ENCODE results near the gene TAX1BP3. TPM values are rescaled to one million over a fixed set of nuclear protein-coding genes. Genes with fewer than 3 reads are reported as not detected.
A peak's percentile ranks its signal among the peaks of the same experiment; 100 is the strongest.

TAX1BP3 gene
- total and polyA plus RNA-seq, 2 of the 13 experiments (the other 11 are each of a cell fraction or from before 2014, with no cell fraction given) = 16.7 to 45.1 TPM

DNA sequence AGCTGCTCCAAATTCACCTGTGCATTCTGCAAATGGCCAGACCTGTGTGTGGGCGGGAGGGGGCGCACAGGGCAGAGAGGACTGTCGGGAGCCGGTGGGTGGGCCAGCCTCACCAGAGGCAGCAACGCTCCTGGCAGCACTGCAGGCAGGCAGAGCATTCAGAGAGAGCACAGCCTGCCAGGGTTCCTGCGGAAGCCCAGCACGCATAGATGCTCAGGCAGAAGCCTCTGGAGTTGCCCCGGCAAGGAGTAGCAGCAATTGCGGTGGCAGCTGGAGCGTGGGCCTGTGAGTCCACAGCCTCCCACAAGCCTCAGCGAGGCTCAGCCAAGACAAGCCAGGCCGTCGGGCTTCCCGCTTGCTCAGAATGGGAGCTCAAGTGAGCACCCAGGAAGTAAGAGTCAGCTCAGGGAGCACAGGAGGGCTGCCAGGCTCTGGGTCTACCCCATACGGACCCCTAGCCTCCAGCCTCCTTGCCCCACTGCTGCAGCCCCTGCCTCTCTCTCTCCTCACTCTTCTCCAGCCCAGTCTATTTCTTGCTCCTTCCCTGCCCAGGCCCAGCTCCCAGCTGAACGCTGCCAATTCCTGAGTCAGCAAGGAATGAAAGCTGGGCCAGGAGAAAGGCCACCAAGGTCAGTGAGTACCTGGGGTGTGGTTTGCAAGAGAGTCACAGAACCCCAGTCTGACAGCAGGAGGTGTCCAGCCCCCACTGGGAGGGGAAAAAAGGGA, 9.9 kb upstream of the TAX1BP3 start (continued):
- TF ChIP-seq, protein P1, sequence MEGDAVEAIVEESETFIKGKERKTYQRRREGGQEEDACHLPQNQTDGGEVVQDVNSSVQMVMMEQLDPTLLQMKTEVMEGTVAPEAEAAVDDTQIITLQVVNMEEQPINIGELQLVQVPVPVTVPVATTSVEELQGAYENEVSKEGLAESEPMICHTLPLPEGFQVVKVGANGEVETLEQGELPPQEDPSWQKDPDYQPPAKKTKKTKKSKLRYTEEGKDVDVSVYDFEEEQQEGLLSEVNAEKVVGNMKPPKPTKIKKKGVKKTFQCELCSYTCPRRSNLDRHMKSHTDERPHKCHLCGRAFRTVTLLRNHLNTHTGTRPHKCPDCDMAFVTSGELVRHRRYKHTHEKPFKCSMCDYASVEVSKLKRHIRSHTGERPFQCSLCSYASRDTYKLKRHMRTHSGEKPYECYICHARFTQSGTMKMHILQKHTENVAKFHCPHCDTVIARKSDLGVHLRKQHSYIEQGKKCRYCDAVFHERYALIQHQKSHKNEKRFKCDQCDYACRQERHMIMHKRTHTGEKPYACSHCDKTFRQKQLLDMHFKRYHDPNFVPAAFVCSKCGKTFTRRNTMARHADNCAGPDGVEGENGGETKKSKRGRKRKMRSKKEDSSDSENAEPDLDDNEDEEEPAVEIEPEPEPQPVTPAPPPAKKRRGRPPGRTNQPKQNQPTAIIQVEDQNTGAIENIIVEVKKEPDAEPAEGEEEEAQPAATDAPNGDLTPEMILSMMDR (CRISPR knock-in tag; IDR thresholded peaks at IDR 0.05) = peak; percentile 78
- no peak for TF ChIP-seq SOX6 (IDR thresholded peaks at IDR 0.05)
- TF ChIP-seq SOX6 (CRISPR knock-in tag; IDR thresholded peaks at IDR 0.05) = 0 out of 2 replicates have a peak, but pooled peaks have one; percentile 21
- TF ChIP-seq, protein P2, sequence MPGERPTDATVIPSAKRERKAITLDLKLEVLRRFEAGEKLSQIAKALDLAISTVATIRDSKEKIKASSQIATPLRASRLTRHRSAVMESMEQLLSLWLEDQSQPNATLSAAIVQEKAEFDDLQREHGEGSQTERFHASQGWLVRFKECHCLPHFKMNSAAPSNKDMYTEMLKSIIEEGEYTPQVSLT (CRISPR knock-in tag; IDR thresholded peaks at IDR 0.05; ENCODE audit: borderline replicate concordance, low read depth) = no peak
- TF ChIP-seq GZF1 (CRISPR knock-in tag; IDR thresholded peaks at IDR 0.05) = 0 out of 2 replicates have a peak, but pooled peaks have one; percentile 28
- no peak for TF ChIP-seq ZNF224 (CRISPR knock-in tag; IDR thresholded peaks at IDR 0.05)
- TF ChIP-seq, protein P3, sequence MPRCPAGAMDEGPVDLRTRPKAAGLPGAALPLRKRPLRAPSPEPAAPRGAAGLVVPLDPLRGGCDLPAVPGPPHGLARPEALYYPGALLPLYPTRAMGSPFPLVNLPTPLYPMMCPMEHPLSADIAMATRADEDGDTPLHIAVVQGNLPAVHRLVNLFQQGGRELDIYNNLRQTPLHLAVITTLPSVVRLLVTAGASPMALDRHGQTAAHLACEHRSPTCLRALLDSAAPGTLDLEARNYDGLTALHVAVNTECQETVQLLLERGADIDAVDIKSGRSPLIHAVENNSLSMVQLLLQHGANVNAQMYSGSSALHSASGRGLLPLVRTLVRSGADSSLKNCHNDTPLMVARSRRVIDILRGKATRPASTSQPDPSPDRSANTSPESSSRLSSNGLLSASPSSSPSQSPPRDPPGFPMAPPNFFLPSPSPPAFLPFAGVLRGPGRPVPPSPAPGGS (CRISPR knock-in tag; IDR thresholded peaks at IDR 0.05) = 0 out of 2 replicates have a peak, but pooled peaks have one; percentile 41
- TF ChIP-seq, protein P4, sequence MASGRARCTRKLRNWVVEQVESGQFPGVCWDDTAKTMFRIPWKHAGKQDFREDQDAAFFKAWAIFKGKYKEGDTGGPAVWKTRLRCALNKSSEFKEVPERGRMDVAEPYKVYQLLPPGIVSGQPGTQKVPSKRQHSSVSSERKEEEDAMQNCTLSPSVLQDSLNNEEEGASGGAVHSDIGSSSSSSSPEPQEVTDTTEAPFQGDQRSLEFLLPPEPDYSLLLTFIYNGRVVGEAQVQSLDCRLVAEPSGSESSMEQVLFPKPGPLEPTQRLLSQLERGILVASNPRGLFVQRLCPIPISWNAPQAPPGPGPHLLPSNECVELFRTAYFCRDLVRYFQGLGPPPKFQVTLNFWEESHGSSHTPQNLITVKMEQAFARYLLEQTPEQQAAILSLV (CRISPR knock-in tag; IDR thresholded peaks at IDR 0.05; ENCODE audit: borderline replicate concordance) = no peak
- no peak for TF ChIP-seq RFX1 (IDR thresholded peaks at IDR 0.05)
- TF ChIP-seq, protein P5, sequence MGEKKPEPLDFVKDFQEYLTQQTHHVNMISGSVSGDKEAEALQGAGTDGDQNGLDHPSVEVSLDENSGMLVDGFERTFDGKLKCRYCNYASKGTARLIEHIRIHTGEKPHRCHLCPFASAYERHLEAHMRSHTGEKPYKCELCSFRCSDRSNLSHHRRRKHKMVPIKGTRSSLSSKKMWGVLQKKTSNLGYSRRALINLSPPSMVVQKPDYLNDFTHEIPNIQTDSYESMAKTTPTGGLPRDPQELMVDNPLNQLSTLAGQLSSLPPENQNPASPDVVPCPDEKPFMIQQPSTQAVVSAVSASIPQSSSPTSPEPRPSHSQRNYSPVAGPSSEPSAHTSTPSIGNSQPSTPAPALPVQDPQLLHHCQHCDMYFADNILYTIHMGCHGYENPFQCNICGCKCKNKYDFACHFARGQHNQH (CRISPR knock-in tag; IDR thresholded peaks at IDR 0.05) = peak; percentile 48; the same call in 1 of the 2 replicates
- no peak for TF ChIP-seq FOXC1 (CRISPR knock-in tag; IDR thresholded peaks at IDR 0.05; ENCODE audit: borderline replicate concordance)
- TF ChIP-seq KAT8 (CRISPR knock-in tag; IDR thresholded peaks at IDR 0.05) = 0 out of 2 replicates have a peak, but pooled peaks have one; percentile 22
- peak; percentile 40; the same call in 1 of the 2 replicates for TF ChIP-seq RXRA (CRISPR knock-in tag; IDR thresholded peaks at IDR 0.05)
- TF ChIP-seq ARNT2 (CRISPR knock-in tag; IDR thresholded peaks at IDR 0.05; ENCODE audit: low read depth) = no peak
- TF ChIP-seq MAFK (conservative IDR thresholded peaks at IDR 0.05 in 1 of 2, IDR thresholded peaks at IDR 0.05 in 1 of 2; ENCODE audit: low read length in 2 of 2) = peak; percentile 70 to 74
- no peak for TF ChIP-seq SP5 (CRISPR knock-in tag; IDR thresholded peaks at IDR 0.05; ENCODE audit: borderline replicate concordance, low read depth)
- TF ChIP-seq ZNF83 (CRISPR knock-in tag; IDR thresholded peaks at IDR 0.05; ENCODE audit: borderline replicate concordance) = no peak
- TF ChIP-seq SOX5 (CRISPR knock-in tag; IDR thresholded peaks at IDR 0.05; ENCODE audit: borderline replicate concordance) = no peak
- TF ChIP-seq, protein P6, sequence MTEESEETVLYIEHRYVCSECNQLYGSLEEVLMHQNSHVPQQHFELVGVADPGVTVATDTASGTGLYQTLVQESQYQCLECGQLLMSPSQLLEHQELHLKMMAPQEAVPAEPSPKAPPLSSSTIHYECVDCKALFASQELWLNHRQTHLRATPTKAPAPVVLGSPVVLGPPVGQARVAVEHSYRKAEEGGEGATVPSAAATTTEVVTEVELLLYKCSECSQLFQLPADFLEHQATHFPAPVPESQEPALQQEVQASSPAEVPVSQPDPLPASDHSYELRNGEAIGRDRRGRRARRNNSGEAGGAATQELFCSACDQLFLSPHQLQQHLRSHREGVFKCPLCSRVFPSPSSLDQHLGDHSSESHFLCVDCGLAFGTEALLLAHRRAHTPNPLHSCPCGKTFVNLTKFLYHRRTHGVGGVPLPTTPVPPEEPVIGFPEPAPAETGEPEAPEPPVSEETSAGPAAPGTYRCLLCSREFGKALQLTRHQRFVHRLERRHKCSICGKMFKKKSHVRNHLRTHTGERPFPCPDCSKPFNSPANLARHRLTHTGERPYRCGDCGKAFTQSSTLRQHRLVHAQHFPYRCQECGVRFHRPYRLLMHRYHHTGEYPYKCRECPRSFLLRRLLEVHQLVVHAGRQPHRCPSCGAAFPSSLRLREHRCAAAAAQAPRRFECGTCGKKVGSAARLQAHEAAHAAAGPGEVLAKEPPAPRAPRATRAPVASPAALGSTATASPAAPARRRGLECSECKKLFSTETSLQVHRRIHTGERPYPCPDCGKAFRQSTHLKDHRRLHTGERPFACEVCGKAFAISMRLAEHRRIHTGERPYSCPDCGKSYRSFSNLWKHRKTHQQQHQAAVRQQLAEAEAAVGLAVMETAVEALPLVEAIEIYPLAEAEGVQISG (CRISPR knock-in tag; IDR thresholded peaks at IDR 0.05) = no peak; the same call in 1 of the 2 replicates
- no peak for TF ChIP-seq ZNF382 (CRISPR knock-in tag; IDR thresholded peaks at IDR 0.05; ENCODE audit: borderline replicate concordance)
- no peak for TF ChIP-seq ZNF441 (CRISPR knock-in tag; IDR thresholded peaks at IDR 0.05; ENCODE audit: borderline replicate concordance)
